Measurements from ENCODE around the gene ACAP2.

Gene ACAP2

GRCh38 chr3:195269375-195270078, 173.3 kb downstream of the ACAP2 start:
- Histone ChIP-seq H3K36me3 (ENCODE audit: control insufficient read depth, insufficient read depth, low read length) (no peaks in the 10 kb centered on the region), H3K4me1 (peaks cover 9% of the 10 kb centered on the region), H3K27me3 (ENCODE audit: control insufficient read depth, insufficient read depth, low read length) (no peaks in the 10 kb centered on the region), H3K27ac (no peak overlapping the region), H3K4me2 (ENCODE audit: low read length) (peak overlapping the region; percentile 90), H3K4me3 (ENCODE audit: low read depth, low read length) (peak overlapping the region; percentile 63), H2AFZ (peak overlapping the region; percentile 98), H3K79me2 (peaks cover 16% of the 10 kb centered on the region), H3K9ac (no peak overlapping the region), H3K9me3 (ENCODE audit: control insufficient read depth, low read length) (no peaks in the 10 kb centered on the region)
- no peak for TF ChIP-seq CTCF (IDR thresholded peaks at IDR 0.05)

- TF ChIP-seq CTCF (IDR thresholded peaks at IDR 0.05) = no peak
- peaks cover 9% of the 10 kb centered on the region for H3K4me1 ChIP-seq
- H3K9me3 ChIP-seq (ENCODE audit: control insufficient read depth, low read length) = no peaks in the 10 kb centered on the region
- no peaks in the 10 kb centered on the region for H3K27me3 ChIP-seq (ENCODE audit: control insufficient read depth, insufficient read depth, low read length)
- no peak overlapping the region for H3K4me3 ChIP-seq (ENCODE audit: low read depth, low read length)
- peaks cover 16% of the 10 kb centered on the region for H3K79me2 ChIP-seq
- no peak overlapping the region for H3K9ac ChIP-seq
- no peak overlapping the region for H3K27ac ChIP-seq
- no peak overlapping the region for H2AFZ ChIP-seq
- no peak overlapping the region for H3K4me2 ChIP-seq (ENCODE audit: low read length)
- H3K36me3 ChIP-seq (ENCODE audit: control insufficient read depth, insufficient read depth, low read length) = no peaks in the 10 kb centered on the region
Measured at GRCh38 chr3:195268576-195269309, 174.1 kb downstream of the ACAP2 start.

- TF ChIP-seq CTCF (IDR thresholded peaks at IDR 0.05) = no peak
- Histone ChIP-seq H3K9me3 (ENCODE audit: control insufficient read depth, low read length) (no peaks in the 10 kb centered on the region), H3K27ac (no peak overlapping the region), H2AFZ (no peak overlapping the region), H3K4me1 (peaks cover 9% of the 10 kb centered on the region), H3K36me3 (ENCODE audit: control insufficient read depth, insufficient read depth, low read length) (no peaks in the 10 kb centered on the region), H3K27me3 (ENCODE audit: control insufficient read depth, insufficient read depth, low read length) (no peaks in the 10 kb centered on the region), H3K79me2 (peaks cover 16% of the 10 kb centered on the region), H3K4me2 (ENCODE audit: low read length) (no peak overlapping the region), H3K9ac (no peak overlapping the region), H3K4me3 (ENCODE audit: low read depth, low read length) (no peak overlapping the region)
Measured at GRCh38 chr3:195267096-195267495, 175.7 kb downstream of the ACAP2 start.

GRCh38 chr3:195266428-195266827, 176.4 kb downstream of the ACAP2 start:
- H3K79me2 ChIP-seq = peaks cover 16% of the 10 kb centered on the region
- H3K9me3 ChIP-seq (ENCODE audit: control insufficient read depth, low read length) = no peaks in the 10 kb centered on the region
- no peaks in the 10 kb centered on the region for H3K27me3 ChIP-seq (ENCODE audit: control insufficient read depth, insufficient read depth, low read length)
- peaks cover 5% of the 10 kb centered on the region for H3K4me1 ChIP-seq
- no peaks in the 10 kb centered on the region for H3K36me3 ChIP-seq (ENCODE audit: control insufficient read depth, insufficient read depth, low read length)
- no peak for TF ChIP-seq CTCF (IDR thresholded peaks at IDR 0.05)
- H3K9ac ChIP-seq = no peak overlapping the region
- no peak overlapping the region for H3K4me2 ChIP-seq (ENCODE audit: low read length)
- no peak overlapping the region for H3K4me3 ChIP-seq (ENCODE audit: low read depth, low read length)
- H3K27ac ChIP-seq = no peak overlapping the region
- no peak overlapping the region for H2AFZ ChIP-seq
